MCF 10A (cell line): ENCODE data around the gene MSLN. TPM values are rescaled to one million over a fixed set of nuclear protein-coding genes. Genes with fewer than 3 reads are reported as not detected.
"Not testable (repeated sequence)": the region's sequence is repeated elsewhere in the genome, so short reads cannot be mapped to it uniquely, and the experiment has no call there.

Source experiments
- BruUV-seq: library from RNA; stranded (reverse); fragments of 400-500 nt; replicated peaks from 2 replicates; lab custom pipeline; 2021; lab: Mats Ljungman, UMichigan
- CTCF ChIA-PET: fragments of 300-600 bp; sonication (Branson Sonifier 250); formaldehyde crosslinking; extraction: SDS; loops from one replicate; lab custom pipeline; 2021; ENCODE audit warnings: antibody characterized with exemption, inconsistent platforms; lab: Yijun Ruan, JAX
- POLR2A ChIA-PET: fragments of 300-600, 350-650 bp; sonication (Branson Sonifier 250); formaldehyde crosslinking; extraction: SDS; loops from one replicate; lab custom pipeline; 2020; ENCODE audit warnings: antibody characterized with exemption, inconsistent platforms; lab: Yijun Ruan, JAX
- DNase-seq: peaks from one replicate; pipeline ENCODE4 v3.0.0-alpha.2; 2018; ENCODE audit not compliant: unreplicated experiment
- H3K27ac Mint-ChIP-seq: one replicate; pipeline ENCODE4 v1.8.0; 2022; ENCODE audit warnings: mild to moderate bottlenecking, low read depth, mixed read lengths; ENCODE audit not compliant: unreplicated experiment
- H3K27me3 Mint-ChIP-seq: one replicate; pipeline ENCODE4 v1.8.0; 2022; ENCODE audit warnings: mixed read lengths; ENCODE audit not compliant: insufficient read depth, unreplicated experiment
- H3K36me3 Mint-ChIP-seq: one replicate; pipeline ENCODE4 v1.8.0; 2022; ENCODE audit warnings: mild to moderate bottlenecking, moderate library complexity, mixed read lengths; ENCODE audit not compliant: insufficient read depth, unreplicated experiment
- H3K4me1 Mint-ChIP-seq: one replicate; pipeline ENCODE4 v1.8.0; 2022; ENCODE audit warnings: mixed read lengths; ENCODE audit not compliant: insufficient read depth, unreplicated experiment
- H3K4me3 Mint-ChIP-seq: one replicate; pipeline ENCODE4 v1.8.0; 2022; ENCODE audit warnings: mild to moderate bottlenecking, moderate library complexity, mixed read lengths; ENCODE audit not compliant: unreplicated experiment
- H3K9me3 Mint-ChIP-seq: one replicate; pipeline ENCODE4 v1.8.0; 2022; ENCODE audit warnings: mixed read lengths; ENCODE audit not compliant: unreplicated experiment
- CTCF ChIP-seq: fragments of 200-600 bp; IDR thresholded peaks from one replicate; pipeline ENCODE4 v1.8.0; 2022; ENCODE audit warnings: antibody characterized with exemption, mild to moderate bottlenecking; ENCODE audit not compliant: unreplicated experiment
- intact Hi-C: fragments of 100-400 bp; cut with micrococcal nuclease; formaldehyde crosslinking; loops from 2 replicates; pipeline ENCODE4 v1.14.1; 2022
- total RNA-seq: library from RNA; stranded (reverse); gene quantifications from 2 replicates; pipeline ENCODE4 v1.2.3, GENCODE V29; 2022

MSLN gene
- total RNA-seq, 1 experiment from 2014 or later: 25.2 TPM

- TF ChIP-seq CTCF: no peak
- no peak overlapping the region for H3K27ac Mint-ChIP-seq
- H3K4me1 Mint-ChIP-seq: no peaks in the 10 kb centered on the region
- no TSS peak for BruUV-seq
- ChIA-PET POLR2A (interaction anchor here (0.7 kb wide), 1 partner anchor 8 kb away, joined by 3 read pairs; no protein-coding TSS in a partner anchor), CTCF (interaction anchor here (0.6 kb wide), 1 partner anchor 783 kb away, joined by 3 read pairs; no protein-coding TSS in a partner anchor)
- H3K9me3 Mint-ChIP-seq: no peaks in the 10 kb centered on the region
- no peak for DNase-seq
- no peaks in the 10 kb centered on the region for H3K36me3 Mint-ChIP-seq
- no peaks in the 10 kb centered on the region for H3K27me3 Mint-ChIP-seq
- no peak overlapping the region for H3K4me3 Mint-ChIP-seq
- intact Hi-C loops: no loop called here
Observed at GRCh38 chr16:775236-775796, 14.8 kb downstream of the MSLN start.

- H3K4me3 Mint-ChIP-seq, H3K27ac Mint-ChIP-seq, H3K4me1 Mint-ChIP-seq, BruUV-seq, H3K27me3 Mint-ChIP-seq, H3K9me3 Mint-ChIP-seq, H3K36me3 Mint-ChIP-seq, DNase-seq, intact Hi-C loops: not testable (repeated sequence)
- POLR2A ChIA-PET: interaction anchor here (0.6 to 1.5 kb wide), 10 partner anchors 14 to 140 kb away, joined by 3 to 7 read pairs (median 4); partner anchors contain the start of genes ANTKMT, METTL26 and MSLN
- CTCF ChIA-PET: interaction anchor here (0.6 to 0.9 kb wide), 4 partner anchors 9 to 64 kb away, joined by 3 to 5 read pairs (median 3); no protein-coding TSS in a partner anchor
Observed at GRCh38 chr16:776298-776697, 15.8 kb downstream of the MSLN start.

GRCh38 chr16:776824-777223, 16.3 kb downstream of the MSLN start:
- H3K4me3 Mint-ChIP-seq: no peak overlapping the region
- TF ChIP-seq CTCF: no peak
- DNase-seq: no peak
- H3K36me3 Mint-ChIP-seq: no peaks in the 10 kb centered on the region
- intact Hi-C loops: no loop called here
- H3K27ac Mint-ChIP-seq: no peak overlapping the region
- ChIA-PET POLR2A (interaction anchor here (0.6 to 1.5 kb wide), 10 partner anchors 15 to 141 kb away, joined by 3 to 7 read pairs (median 4); partner anchors contain the start of genes ANTKMT, METTL26 and MSLN), CTCF (interaction anchor here (0.6 to 0.9 kb wide), 3 partner anchors 8 to 64 kb away, joined by 3 to 5 read pairs (median 3); no protein-coding TSS in a partner anchor)
- no peaks in the 10 kb centered on the region for H3K27me3 Mint-ChIP-seq
- BruUV-seq: no TSS peak
- H3K4me1 Mint-ChIP-seq: no peaks in the 10 kb centered on the region
- no peaks in the 10 kb centered on the region for H3K9me3 Mint-ChIP-seq

- H3K27ac Mint-ChIP-seq: no peak overlapping the region
- H3K36me3 Mint-ChIP-seq: peaks cover 2% of the 10 kb centered on the region
- no TSS peak for BruUV-seq
- H3K4me1 Mint-ChIP-seq: peaks cover under 1% of the 10 kb centered on the region
- H3K9me3 Mint-ChIP-seq: no peaks in the 10 kb centered on the region
- no peaks in the 10 kb centered on the region for H3K27me3 Mint-ChIP-seq
- CTCF ChIA-PET: no interaction called here
- POLR2A ChIA-PET: interaction anchor here (0.8 to 1.0 kb wide), 2 partner anchors 29 to 64 kb away, joined by 3 to 4 read pairs; no protein-coding TSS in a partner anchor
- H3K4me3 Mint-ChIP-seq: no peak overlapping the region
- intact Hi-C loops: no loop called here
- no peak for TF ChIP-seq CTCF
- DNase-seq: no peak
Observed at GRCh38 chr16:777826-778225, 17.3 kb downstream of the MSLN start.
